LNCaP clone FGC (cell line): ENCODE results near the gene ASTN2.

Experiments used
- DNase-seq: peaks from one replicate; pipeline ENCODE4 v3.0.0-alpha.2; 2011; ENCODE audit warnings: low read depth
- H3K4me3 ChIP-seq: 2 replicates; pipeline ENCODE4 v1.5.1; 2011; ENCODE audit warnings: mild to moderate bottlenecking, low read depth, low read length, control low read depth
- CTCF ChIP-seq: IDR thresholded peaks from 2 replicates; pipeline ENCODE4 v1.5.1; 2012; ENCODE audit warnings: mild to moderate bottlenecking; ENCODE audit not compliant: control insufficient read depth, insufficient read depth; ENCODE audit errors: extremely low read depth

Gene ASTN2

GRCh38 chr9:116599342-116599884 lies 815.4 kb downstream of the ASTN2 start:
- DNase-seq = no peak
- H3K4me3 ChIP-seq = no peak overlapping the region
- TF ChIP-seq CTCF = no peak

- H3K4me3 ChIP-seq = no peak overlapping the region
- no peak for TF ChIP-seq CTCF
- DNase-seq = no peak
These were observed 818.2 kb downstream of the ASTN2 start for GRCh38 chr9:116596646-116597045.

DNA sequence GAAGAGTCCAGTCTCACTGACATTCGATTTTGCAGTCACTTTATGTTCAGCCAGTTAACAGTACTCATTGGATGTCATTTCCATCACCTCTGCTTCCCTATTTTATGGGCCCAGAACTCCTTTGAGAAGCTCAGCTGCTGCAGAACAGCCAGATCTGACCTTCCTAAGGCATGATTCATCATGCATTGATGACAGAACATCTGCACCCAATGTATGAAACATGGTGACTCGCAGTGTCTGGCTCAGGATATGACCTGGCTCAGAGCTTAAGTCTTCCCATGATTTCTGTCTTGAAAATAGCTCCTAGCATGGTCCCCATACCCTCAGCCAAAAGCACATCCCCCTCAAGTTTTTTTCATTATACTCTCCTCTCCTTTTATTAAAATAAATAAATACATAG lies 820.3 kb downstream of the ASTN2 start:
- DNase-seq = no peak
- no peak for TF ChIP-seq CTCF

GRCh38 chr9:116592970-116593369 lies 821.9 kb downstream of the ASTN2 start:
- no peak for DNase-seq
- no peak for TF ChIP-seq CTCF
- no peak overlapping the region for H3K4me3 ChIP-seq

More for the DNA sequence above, 820.3 kb downstream of the ASTN2 start:
- H3K4me3 ChIP-seq = no peak overlapping the region

GRCh38 chr9:116589392-116590354 lies 825.2 kb downstream of the ASTN2 start:
- no peak overlapping the region for H3K4me3 ChIP-seq
- TF ChIP-seq CTCF = peak; percentile 68
- peak; percentile 66 for DNase-seq

GRCh38 chr9:116587919-116588318 lies 826.9 kb downstream of the ASTN2 start:
- no peak for DNase-seq
- H3K4me3 ChIP-seq = no peak overlapping the region
- TF ChIP-seq CTCF = no peak
